Ramos (cell line): ENCODE data around the gene B4GALT7.
"Not testable (repeated sequence)": the region's sequence is repeated elsewhere in the genome, so short reads cannot be mapped to it uniquely, and the experiment has no call there.

Experiments used
- in situ Hi-C: fragments of 300-500 bp; cut with MboI; formaldehyde crosslinking; loops from one replicate; pipeline ENCODE4 v1.14.3; 2022; ENCODE audit warnings: low sequenced_read_pairs; ENCODE audit not compliant: unreplicated experiment

B4GALT7 gene

DNA sequence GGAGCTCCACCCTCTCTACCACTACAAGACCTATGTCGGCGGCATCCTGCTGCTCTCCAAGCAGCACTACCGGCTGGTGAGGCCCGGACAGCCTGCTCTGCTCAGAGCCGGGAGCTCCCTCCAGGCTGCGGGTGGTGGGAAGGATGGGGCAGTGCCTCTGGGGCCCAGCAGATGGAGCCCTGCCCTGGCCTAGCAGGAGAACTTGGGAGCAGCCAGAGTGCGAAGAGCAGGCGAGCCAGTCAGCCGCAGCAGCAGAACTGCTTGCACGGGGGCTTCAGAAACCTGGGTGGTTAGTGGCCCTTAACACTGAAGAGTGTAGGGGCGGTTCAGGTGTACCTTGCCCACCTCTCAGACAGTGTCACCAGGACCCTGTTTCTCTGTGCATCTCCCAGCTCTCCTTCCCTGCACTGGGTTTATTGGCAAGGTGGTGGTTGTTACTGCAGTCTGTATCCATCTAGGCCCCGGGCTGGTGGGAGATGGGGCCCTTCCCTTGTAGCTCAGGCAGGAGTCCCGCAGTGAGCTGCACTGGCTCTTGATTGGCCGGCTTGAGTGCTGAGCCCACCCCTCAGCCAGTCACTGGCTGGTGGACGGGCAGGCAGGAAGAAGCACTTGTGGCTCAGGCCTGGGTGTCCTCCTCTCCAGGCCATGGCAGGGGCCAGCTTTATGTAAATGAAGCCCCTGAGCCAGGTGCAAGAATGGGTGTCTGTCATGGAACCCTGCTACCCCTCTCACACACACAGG lies 7.7 kb downstream of the B4GALT7 start:
- in situ Hi-C loops = loop anchor here (10.0 to 25.0 kb wide), 2 partner anchors 455 to 1563 kb away; no protein-coding TSS in a partner anchor

DNA sequence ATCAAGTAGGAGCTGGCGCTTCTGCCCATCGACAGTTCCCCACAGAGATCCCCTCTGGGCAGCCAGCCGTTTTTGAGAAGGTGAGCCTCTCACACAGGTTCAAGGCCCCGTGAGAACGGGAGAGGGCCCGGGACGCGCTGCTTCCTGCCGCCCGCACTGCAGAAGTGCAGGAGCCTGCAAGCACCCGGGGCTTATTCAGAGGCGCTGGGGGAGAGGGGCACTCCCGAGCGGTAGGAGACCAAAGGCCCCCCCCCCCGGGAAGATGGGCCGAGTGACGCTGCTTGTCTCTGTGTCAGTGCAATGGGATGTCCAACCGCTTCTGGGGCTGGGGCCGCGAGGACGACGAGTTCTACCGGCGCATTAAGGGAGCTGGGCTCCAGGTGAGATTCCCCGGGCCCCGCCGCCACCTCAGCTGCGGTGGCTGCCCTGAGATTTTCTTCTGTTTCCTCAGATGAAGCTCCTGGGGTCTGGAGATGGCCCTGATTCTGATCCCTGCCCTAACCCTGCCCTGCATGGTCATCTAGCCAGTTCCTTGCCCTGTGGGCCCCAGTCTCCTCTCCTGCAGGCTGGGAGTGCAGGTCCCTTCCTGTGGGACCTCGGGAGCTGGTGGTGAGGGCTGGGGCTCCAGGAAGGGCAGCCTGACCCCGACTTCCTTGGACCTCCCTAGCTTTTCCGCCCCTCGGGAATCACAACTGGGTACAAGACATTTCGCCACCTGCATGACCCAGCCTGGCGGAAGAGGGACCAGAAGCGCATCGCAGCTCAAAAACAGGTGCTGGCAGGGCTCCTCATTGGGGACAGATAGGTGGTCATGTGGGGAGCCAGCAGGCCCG lies 8.5 kb downstream of the B4GALT7 start:
- in situ Hi-C loops = loop anchor here (10.0 to 25.0 kb wide), 2 partner anchors 454 to 1564 kb away; no protein-coding TSS in a partner anchor

DNA sequence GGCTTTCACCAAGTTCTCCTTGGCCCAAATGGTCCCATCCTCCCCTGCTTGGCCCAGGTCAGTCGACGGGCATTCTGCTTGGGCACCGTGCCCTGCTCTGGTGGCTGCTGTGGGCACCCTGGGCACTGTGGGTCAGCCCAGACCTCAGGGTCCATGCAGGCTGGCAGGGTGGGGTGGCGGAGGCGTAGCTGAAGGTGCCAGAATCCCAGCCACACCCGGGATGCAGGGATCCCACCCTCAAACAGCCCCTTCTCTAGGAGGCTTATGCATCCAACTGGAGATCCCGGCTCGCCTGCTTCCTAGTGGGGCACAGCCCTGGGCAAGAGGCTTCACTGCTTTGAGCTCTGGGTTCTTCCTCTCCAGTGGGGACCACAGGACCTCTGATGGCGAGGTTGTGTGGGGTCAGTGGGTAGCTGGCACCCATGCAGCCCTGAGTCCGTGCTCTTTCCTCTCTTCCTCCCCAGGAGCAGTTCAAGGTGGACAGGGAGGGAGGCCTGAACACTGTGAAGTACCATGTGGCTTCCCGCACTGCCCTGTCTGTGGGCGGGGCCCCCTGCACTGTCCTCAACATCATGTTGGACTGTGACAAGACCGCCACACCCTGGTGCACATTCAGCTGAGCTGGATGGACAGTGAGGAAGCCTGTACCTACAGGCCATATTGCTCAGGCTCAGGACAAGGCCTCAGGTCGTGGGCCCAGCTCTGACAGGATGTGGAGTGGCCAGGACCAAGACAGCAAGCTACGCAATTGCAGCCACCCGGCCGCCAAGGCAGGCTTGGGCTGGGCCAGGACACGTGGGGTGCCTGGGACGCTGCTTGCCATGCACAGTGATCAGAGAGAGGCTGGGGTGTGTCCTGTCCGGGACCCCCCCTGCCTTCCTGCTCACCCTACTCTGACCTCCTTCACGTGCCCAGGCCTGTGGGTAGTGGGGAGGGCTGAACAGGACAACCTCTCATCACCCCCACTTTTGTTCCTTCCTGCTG lies 9.4 kb downstream of the B4GALT7 start:
- in situ Hi-C loops = loop anchor here (10.0 to 25.0 kb wide), 2 partner anchors 453 to 1565 kb away; no protein-coding TSS in a partner anchor

DNA sequence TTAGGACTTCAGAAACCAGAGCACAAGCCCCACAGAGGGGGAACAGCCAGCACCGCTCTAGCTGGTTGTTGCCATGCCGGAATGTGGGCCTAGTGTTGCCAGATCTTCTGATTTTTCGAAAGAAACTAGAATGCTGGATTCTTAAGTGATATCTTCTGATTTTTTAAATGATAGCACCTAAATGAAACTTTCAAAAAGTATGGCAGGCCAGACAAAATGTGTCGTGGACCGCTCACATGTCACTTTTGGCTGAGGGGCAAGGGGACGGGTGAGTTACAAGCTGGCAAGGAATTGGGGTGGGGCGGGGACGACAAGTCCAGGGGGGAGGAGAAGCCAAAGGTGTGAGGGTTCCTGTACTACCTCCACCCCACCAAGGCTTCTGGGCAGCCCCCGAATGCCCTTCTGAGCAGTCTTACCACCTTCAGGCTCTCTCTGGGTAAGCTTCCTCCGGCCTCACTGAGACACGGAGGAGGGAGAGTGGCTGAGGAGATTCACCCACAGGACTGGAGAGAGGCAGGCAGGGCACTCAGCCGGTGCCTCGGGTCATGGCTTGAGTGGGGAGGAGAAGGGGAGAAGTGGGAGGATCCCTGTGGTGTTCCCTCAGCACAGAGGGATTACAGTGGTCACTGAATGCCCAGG lies 10.3 kb downstream of the B4GALT7 start:
- in situ Hi-C loops = loop anchor here (25.0 kb wide), 1 partner anchor 452 kb away; no protein-coding TSS in a partner anchor

DNA sequence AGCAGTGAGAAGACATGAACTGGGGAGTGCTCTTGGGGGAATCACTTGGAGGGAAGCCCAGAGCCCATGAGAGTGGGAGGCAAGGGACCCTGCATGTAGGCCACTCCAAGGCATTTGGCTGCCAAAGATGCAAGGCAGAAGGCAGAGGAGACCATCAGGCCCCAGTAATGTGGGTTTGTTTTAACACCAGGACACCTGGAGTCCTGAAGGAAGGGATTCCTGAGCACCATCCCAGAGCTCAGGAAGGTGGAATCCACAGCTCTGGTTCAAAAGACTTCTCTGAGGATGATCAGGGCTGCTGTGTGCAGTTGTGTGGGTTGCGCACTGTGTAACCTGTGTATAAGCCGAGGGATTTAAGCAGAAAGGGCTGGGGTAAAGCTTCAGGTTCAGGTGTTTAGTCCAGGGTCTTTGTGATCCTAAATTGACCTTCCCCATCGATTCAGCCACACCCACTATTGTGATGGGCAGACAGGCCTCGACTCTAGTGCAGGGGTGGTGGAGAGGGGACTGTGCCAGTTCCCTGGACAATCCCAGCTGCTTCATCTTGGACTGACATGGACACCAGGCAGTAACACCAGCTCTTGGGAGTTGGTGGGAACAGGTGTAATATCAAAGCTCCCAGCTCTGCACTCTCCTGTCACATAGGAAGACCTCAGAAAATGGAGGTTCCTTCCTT lies 11.0 kb downstream of the B4GALT7 start:
- in situ Hi-C loops = loop anchor here (25.0 kb wide), 1 partner anchor 451 kb away; no protein-coding TSS in a partner anchor

DNA sequence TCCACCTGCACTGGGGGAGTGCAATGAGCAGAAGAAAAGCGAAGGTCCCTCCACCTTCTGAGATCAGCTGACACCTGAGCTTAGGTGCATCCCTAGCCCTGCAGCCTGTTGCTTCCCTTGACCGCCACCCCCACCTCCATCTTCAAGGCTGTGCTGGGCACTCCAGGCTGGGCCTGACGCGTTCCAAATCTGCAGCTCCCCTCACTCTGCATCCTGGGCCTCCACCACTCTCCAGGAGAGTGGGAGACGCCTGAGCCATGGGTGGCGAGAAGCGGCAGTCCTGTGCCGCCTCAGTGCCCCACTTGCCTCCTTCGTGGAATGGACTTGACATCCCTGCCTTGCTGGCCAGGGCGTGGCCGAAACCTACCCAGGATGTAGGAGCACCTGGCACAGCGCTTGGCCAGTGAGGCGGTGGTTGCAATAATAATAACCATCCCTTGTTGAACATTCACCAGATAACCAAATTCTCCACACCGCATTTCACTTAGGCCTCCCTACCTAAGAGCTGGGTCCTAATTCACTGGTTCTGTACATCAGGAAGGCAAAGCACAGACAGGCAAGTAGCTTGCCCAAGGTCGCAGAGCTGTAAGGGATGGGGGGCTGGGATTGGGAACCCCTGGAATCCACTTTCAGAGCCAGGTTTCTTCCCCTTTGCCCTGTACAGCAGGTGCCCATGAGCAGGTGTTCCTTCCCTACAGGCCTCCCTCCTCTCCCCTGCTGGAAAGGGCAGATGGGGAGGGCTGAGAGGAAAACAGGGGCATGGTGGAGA lies 11.7 kb downstream of the B4GALT7 start:
- in situ Hi-C loops = loop anchor here (25.0 kb wide), 1 partner anchor 451 kb away; no protein-coding TSS in a partner anchor

DNA sequence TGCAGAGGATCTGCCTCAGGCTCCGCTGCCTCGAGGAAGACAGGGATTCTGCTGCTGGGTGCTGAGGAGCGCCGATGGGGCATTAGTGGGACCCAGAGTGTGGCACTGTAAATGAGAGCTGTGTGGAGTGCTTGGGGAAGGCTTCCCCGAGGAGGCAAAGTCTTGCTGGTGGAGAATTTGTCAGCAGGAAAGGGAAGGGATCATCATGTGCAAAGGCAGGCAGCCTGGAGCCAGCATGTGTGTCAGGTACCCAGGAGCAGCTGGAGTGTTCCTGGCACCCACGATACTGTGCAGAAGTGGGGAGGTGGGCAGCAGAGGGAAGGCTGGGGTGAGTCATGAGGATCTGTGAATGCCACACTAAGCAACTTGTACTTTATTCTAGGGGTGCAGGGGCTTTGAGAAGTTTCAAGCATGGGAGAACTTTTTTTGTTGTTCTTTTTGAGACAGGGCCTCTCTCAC lies 12.3 kb downstream of the B4GALT7 start:
- in situ Hi-C loops = loop anchor here (25.0 kb wide), 1 partner anchor 450 kb away; no protein-coding TSS in a partner anchor

DNA sequence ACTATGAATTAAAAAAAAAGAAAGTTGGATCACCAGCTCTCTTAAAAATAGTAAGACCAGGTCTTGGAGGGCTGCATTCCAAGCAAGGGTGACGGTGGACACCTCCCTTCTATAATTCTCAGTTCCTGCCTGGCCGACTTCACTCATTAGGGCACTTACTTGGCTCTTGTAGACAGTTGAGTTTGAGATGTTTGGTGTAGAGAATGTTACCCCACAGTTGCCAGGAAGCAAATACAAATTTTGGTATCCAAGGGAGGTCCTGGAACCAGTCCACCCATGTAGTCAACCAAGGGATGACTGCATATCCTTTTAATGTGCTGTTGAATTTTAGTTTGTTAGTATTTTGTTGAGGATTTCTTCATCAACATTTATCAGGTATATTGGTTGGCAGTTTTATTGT lies 20.6 kb downstream of the B4GALT7 start:
- in situ Hi-C loops = loop anchor here (25.0 kb wide), 1 partner anchor 442 kb away; no protein-coding TSS in a partner anchor

DNA sequence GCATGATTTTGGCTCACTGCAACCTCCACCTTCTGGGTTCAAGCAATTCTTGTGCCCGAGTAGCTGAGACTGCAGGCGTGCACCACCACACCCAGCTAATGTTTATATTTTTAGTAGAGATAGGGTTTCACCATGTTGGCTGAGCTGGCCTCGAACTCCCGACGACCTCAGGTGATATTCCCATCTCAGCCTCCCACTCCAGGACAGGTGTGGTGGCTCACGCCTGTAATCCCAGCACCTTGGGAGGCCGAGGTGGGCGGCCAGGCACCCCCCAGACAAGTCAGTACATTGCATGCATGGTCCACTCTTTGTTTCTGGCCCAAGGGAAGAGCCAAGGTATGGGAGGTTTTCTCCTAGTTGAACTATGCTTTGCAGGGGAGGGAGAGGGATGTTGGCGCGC lies 24.2 kb downstream of the B4GALT7 start:
- in situ Hi-C loops = loop anchor here (25.0 kb wide), 1 partner anchor 438 kb away; no protein-coding TSS in a partner anchor

DNA sequence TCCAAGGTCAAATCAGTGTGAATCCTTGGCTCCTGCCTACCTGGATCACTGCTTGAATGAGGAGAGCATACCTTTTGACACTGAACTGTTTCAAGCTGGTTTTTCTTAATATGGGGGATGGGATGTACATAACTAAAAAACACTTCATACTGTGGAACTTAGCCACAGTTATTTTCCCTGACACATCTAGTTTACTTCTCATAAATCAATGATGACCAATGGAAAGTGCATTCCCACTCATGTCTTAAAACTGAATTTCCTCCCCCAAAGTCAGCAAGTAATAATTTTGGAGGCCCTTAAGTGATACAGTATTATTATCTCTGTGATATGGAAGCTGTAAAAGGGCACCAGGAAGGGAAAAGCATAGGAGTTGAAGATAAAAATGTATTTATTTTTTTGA lies 30.3 kb downstream of the B4GALT7 start:
- in situ Hi-C loops = not testable (repeated sequence)

DNA sequence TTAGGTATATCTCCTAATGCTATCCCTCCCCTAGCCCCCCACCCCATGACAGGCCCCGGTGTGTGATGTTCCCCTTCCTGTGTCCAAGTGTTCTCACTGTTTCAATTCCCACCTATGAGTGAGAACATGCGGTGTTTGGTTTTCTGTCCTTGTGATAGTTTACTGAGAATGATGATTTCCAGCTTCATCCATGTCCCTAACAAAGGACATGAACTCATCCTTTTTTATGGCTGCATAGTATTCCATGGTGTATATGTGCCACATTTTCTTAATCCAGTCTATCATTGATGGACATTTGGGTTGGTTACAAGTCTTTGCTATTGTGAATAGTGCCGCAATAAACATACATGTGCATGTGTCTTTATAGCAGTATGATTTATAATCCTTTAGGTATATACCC lies 35.0 kb downstream of the B4GALT7 start:
- in situ Hi-C loops = not testable (repeated sequence)

DNA sequence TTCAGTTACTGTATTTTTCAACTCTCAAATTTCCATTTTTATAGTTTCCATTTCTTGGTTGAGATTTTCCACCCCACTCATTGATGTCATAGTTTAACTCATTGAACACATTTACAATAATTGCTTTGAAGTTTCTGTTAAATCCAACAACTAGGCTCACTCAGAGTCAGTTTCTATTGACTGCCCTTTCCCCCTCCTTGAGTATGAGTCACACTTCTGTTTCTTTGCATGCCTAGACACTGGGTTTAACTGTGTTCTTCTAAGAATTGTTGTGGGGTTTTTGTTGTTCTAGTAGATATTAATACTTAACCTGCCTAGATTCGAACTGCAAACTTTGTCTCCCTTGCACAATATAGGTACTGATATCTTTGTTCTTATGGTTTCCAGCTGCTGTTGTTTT lies 45.5 kb downstream of the B4GALT7 start:
- in situ Hi-C loops = not testable (repeated sequence)

DNA sequence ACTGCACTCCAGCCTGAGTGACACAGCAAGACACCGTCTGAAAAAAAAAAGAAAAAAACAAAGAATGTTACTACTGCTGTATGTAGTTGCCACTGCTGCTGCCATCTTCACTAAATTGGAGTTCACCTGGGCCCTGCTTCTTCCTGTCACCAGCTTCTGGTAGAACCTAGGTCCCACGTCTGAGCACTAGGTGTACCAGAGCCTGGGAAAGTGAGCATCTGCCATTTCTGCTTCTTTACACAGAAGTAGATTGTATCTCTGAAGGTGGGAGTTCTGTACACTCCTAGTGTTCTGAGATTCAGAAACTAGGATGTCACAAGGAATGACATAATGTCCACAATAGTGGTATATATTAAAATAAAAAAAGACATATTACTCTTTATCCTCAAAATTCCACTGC lies 51.3 kb downstream of the B4GALT7 start:
- in situ Hi-C loops = not testable (repeated sequence)

DNA sequence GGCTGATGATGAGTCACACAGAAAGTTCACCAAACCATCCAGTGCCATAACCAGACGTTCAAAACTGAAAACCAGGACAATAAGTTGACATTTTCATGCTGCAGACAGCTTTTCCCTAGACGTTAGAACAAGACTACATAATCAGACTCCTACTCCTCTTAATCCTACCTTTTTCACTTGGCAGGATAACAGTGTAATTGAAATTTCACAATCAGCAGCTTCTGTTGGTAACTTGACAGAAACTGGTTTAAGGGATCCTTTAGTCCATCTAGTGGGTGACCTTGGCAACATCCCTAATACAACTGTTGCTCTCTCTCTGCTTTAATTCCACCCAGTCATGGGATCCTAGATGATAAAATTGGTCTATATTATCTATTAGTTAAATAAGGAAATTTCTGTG lies 57.9 kb downstream of the B4GALT7 start:
- in situ Hi-C loops = not testable (repeated sequence)

DNA sequence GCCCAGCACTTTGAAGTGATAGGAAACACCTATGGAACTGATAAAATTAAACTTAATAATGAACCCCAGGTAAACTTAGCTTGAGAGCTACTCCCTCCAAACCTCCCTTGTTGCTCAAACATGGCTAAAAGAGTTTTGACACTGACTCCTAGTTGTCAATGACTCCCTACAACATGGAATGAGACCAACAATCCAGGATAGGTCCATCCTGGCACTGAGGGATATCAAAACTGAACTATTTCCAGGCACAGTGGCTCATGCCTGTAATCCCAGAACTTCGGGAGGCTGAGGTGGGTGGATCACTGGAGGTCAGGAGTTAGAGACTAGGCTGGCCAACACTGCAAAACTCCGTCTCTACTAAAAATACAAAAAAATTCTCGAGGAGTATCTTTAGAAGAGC lies 58.6 kb downstream of the B4GALT7 start:
- in situ Hi-C loops = not testable (repeated sequence)
